Measurements from ENCODE around the gene FOXP1.

Gene FOXP1

GRCh38 chr3:71369701-71370391 is 213.7 kb downstream of the FOXP1 start:
- no peak for DNase-seq (ENCODE audit: low spot score)

- no peak for DNase-seq (ENCODE audit: low spot score)
These were observed 216.4 kb downstream of the FOXP1 start for GRCh38 chr3:71366988-71367604.

- DNase-seq (ENCODE audit: low spot score): no peak
These were observed 222.1 kb downstream of the FOXP1 start for GRCh38 chr3:71361334-71361890.

- DNase-seq (ENCODE audit: low spot score): no peak
These were observed 222.8 kb downstream of the FOXP1 start for GRCh38 chr3:71360764-71361163.

GRCh38 chr3:71360180-71360579 is 223.3 kb downstream of the FOXP1 start:
- no peak for DNase-seq (ENCODE audit: low spot score)

GRCh38 chr3:71358243-71358642 is 225.3 kb downstream of the FOXP1 start:
- no peak for DNase-seq (ENCODE audit: low spot score)

- no peak for DNase-seq (ENCODE audit: low spot score)
These were observed 227.3 kb downstream of the FOXP1 start for GRCh38 chr3:71356265-71356664.

- DNase-seq (ENCODE audit: low spot score): no peak
These were observed 227.7 kb downstream of the FOXP1 start for GRCh38 chr3:71355862-71356261.

- DNase-seq (ENCODE audit: low spot score): no peak
These were observed 228.5 kb downstream of the FOXP1 start for GRCh38 chr3:71355037-71355436.

GRCh38 chr3:71351403-71352149 is 232.0 kb downstream of the FOXP1 start:
- no peak for DNase-seq (ENCODE audit: low spot score)

GRCh38 chr3:71350998-71351397 is 232.5 kb downstream of the FOXP1 start:
- DNase-seq (ENCODE audit: low spot score): no peak

- no peak for DNase-seq (ENCODE audit: low spot score)
These were observed 234.7 kb downstream of the FOXP1 start for GRCh38 chr3:71348831-71349230.

GRCh38 chr3:71348001-71348632 is 235.4 kb downstream of the FOXP1 start:
- DNase-seq (ENCODE audit: low spot score): no peak

GRCh38 chr3:71346061-71346460 is 237.5 kb downstream of the FOXP1 start:
- DNase-seq (ENCODE audit: low spot score): no peak

- no peak for DNase-seq (ENCODE audit: low spot score)
These were observed 238.0 kb downstream of the FOXP1 start for GRCh38 chr3:71345429-71346040.

GRCh38 chr3:71341721-71342120 is 241.8 kb downstream of the FOXP1 start:
- no peak for DNase-seq (ENCODE audit: low spot score)

- no peak for DNase-seq (ENCODE audit: low spot score)
These were observed 244.5 kb downstream of the FOXP1 start for GRCh38 chr3:71339049-71339448.

GRCh38 chr3:71332813-71333212 is 250.7 kb downstream of the FOXP1 start:
- no peak for DNase-seq (ENCODE audit: low spot score)

GRCh38 chr3:71330909-71331308 is 252.6 kb downstream of the FOXP1 start:
- DNase-seq (ENCODE audit: low spot score): no peak

GRCh38 chr3:71330505-71330904 is 253.0 kb downstream of the FOXP1 start:
- DNase-seq (ENCODE audit: low spot score): no peak

- no peak for DNase-seq (ENCODE audit: low spot score)
These were observed 253.7 kb downstream of the FOXP1 start for GRCh38 chr3:71329817-71330216.

- DNase-seq (ENCODE audit: low spot score): no peak
These were observed 254.6 kb downstream of the FOXP1 start for GRCh38 chr3:71328926-71329325.

Data from LoVo (cell line).